Measurements from ENCODE around the gene PYCR2.

Gene PYCR2

GRCh38 chr1:225917536-225917935 lies 6.5 kb downstream of the PYCR2 start:
- DNase-seq, result no peak

GRCh38 chr1:225917101-225917500 lies 6.9 kb downstream of the PYCR2 start:
- DNase-seq, result no peak

- DNase-seq, result peak; percentile 46
Measured at GRCh38 chr1:225915538-225915991, 8.5 kb downstream of the PYCR2 start.

GRCh38 chr1:225914947-225915346 lies 9.1 kb downstream of the PYCR2 start:
- no peak for DNase-seq

- no peak for DNase-seq
Measured at GRCh38 chr1:225914391-225914790, 9.7 kb downstream of the PYCR2 start.

- DNase-seq, result no peak
Measured at GRCh38 chr1:225911191-225912130, 12.6 kb downstream of the PYCR2 start.

- no peak for DNase-seq
Measured at GRCh38 chr1:225909477-225909876, 14.6 kb downstream of the PYCR2 start.

GRCh38 chr1:225908773-225909172 lies 15.3 kb downstream of the PYCR2 start:
- DNase-seq, result peak; percentile 15

- no peak for DNase-seq
Measured at GRCh38 chr1:225908013-225908640, 15.9 kb downstream of the PYCR2 start.

- no peak for DNase-seq
Measured at GRCh38 chr1:225907341-225907740, 16.7 kb downstream of the PYCR2 start.

- no peak for DNase-seq
Measured at GRCh38 chr1:225906467-225906866, 17.6 kb downstream of the PYCR2 start.

- no peak for DNase-seq
Measured at GRCh38 chr1:225903623-225904022, 20.4 kb downstream of the PYCR2 start.

GRCh38 chr1:225899044-225899925 lies 24.8 kb downstream of the PYCR2 start:
- no peak for DNase-seq

GRCh38 chr1:225897595-225898514 lies 26.2 kb downstream of the PYCR2 start:
- peak; percentile 15 for DNase-seq

- no peak for DNase-seq
Measured at GRCh38 chr1:225896937-225897549, 27.0 kb downstream of the PYCR2 start.

- no peak for DNase-seq
Measured at GRCh38 chr1:225896494-225896893, 27.6 kb downstream of the PYCR2 start.

- DNase-seq, result no peak
Measured at GRCh38 chr1:225892307-225892706, 31.7 kb downstream of the PYCR2 start.

- DNase-seq, result no peak
Measured at GRCh38 chr1:225891229-225891972, 32.6 kb downstream of the PYCR2 start.

- DNase-seq, result no peak
Measured at GRCh38 chr1:225890346-225891228, 33.5 kb downstream of the PYCR2 start.

- no peak for DNase-seq
Measured at GRCh38 chr1:225889743-225890142, 34.3 kb downstream of the PYCR2 start.
